HG03521 (cell line): Measurements from ENCODE around the gene CYP39A1.

Source experiments
- ATAC-seq: cut with Tn5 transposase; IDR thresholded peaks from one replicate; pipeline ENCODE4 v1.9.1; 2021; ENCODE audit warnings: mild to moderate bottlenecking, moderate library complexity; ENCODE audit not compliant: unreplicated experiment

Gene CYP39A1

DNA sequence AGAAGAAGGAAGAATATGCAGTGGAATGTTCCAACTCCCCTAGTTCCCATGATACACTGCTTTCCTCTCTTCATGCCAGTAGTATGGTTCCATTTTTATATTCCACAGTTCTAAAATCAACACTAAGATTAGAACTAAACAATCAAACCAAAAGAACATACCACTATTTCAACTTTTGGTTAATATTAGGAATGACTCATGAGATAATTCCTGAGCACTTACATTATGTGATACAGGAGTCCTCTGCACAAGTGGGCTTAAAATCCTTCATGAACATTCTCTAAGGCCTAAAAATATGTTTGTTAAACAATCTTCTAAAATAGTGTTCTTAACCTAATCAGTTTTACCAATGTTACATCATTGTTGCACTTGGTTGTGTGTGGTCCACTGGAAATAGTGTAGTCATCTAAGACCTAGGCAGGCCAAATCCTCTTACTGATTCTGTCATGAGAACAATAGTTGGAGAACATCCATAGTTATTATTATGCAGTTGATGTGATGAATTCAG, 131.1 kb downstream of the CYP39A1 start:
- no peak for ATAC-seq

GRCh38 chr6:46517202-46517601, 135.4 kb downstream of the CYP39A1 start:
- no peak for ATAC-seq

DNA sequence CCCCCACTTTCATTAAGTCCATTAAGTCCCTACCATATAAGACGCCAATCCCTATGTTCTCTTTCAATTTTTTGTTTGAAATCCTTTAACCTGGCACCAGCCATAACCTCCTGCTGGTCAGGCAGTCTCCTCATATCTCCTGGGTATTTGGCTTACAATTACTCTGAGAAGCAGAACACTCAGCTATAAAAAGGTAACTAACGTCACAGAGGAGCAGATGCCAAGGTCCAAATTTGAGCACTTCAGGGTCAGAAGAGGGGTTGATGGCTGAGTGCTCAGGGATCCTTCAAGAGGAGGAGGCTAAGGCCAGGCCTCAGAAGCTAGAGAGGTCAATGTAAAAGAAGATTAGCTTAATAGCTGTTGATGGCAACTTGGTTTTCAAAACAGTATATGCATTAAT, 139.1 kb downstream of the CYP39A1 start:
- ATAC-seq: no peak

DNA sequence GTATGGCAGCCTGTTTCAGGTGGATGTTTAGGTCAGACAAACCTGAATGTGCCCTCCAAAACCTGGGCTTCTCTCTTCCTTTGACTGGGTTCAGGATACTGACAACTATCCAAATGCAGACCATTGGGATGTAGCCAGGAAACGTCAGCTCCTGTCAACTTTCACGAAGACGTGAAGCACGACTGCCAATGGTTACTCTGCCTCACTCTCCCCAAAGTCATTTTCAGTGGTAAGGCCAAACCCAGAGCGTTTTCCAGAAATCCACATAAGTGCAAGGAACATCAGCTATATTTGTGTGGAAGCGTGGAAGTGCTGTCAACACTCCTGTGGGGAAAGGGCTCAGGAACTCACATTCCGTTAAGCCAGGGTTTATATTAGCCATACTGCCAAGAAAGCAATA, 141.3 kb downstream of the CYP39A1 start:
- no peak for ATAC-seq

GRCh38 chr6:46510651-46511050, 142.0 kb downstream of the CYP39A1 start:
- ATAC-seq: no peak

GRCh38 chr6:46509981-46510510, 142.6 kb downstream of the CYP39A1 start:
- ATAC-seq: no peak

GRCh38 chr6:46509063-46509462, 143.6 kb downstream of the CYP39A1 start:
- no peak for ATAC-seq

DNA sequence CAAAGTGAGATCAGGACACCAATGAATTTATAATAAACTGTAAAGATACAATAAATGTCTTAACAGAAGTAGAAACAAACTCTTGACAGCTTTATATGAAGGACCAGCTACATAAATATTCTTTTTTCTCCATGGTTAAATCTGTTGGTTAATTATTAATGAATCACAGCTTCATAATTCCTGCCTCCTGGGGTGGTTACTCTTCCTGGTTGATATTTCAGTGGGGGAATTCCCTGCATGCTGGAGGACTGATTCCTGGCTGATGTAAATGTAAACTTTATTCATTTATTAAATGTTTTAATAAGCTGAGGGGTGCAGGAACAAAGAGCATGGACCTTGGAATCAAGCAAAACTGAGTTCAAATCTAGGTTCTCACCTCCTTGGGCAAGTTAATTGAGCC, 145.2 kb downstream of the CYP39A1 start:
- no peak for ATAC-seq

DNA sequence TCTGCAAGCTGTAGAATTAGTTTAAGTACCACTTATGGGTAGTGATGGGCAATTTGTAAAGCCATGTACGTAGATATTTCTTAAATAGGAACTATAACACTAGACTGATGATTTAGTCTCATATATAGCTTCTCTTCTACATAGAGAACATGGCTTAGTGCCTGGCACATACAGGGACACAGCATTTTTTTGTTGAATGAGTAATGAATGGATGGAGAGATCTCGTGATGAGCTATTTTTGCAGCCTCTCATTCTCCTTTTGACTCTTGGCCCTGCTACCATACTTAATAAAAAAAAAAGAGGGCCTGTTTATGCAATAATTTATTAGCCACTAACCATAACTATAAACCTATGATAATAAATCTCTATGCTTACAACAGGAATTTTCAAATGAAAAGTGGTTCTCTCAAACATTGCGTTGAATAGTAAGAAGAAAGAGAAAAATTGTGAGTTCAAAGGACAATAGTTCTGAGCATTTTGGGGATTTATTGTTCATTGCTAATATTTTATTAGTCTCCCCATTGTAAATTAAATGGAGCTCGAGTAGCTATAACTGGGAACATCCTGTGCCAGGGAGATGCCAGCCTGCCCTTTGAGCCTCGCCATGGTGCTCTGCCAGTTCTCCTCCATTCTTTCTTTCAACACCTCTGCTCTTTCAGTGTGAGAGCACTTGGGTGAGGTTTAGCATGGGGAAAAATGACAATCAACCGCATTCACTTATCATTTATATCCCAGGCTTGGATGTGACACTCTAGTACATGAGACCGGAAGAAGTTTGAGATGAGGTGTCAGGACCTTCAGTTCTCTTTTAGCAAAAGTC, 146.7 kb downstream of the CYP39A1 start:
- no peak for ATAC-seq

GRCh38 chr6:46504242-46504641, 148.4 kb downstream of the CYP39A1 start:
- no peak for ATAC-seq

- no peak for ATAC-seq
Observed at GRCh38 chr6:46502486-46503119, 150.0 kb downstream of the CYP39A1 start.

- ATAC-seq: no peak
Observed at GRCh38 chr6:46501136-46502089, 151.2 kb downstream of the CYP39A1 start.

DNA sequence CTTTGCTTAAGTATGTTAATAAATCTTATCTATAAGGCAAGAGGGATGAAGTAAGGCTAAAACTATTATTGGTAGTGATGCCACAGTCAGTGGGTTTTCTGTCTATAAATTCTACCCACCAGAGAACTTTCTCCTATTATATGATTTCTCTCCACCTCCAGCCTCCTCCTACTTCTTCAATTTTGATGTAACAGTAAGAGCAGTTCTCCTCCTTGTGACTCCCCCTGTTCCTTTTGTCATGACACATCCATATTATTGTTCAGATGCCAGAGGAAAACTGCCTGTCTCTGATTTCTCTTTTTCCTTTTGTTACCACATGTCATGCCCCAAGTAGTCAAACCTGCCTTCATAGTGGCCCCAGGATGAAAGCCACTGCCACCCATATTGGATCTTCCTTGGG, 152.2 kb downstream of the CYP39A1 start:
- ATAC-seq: no peak
